Sciatic nerve (tissue), 2 donors: ENCODE measurements around the gene EZH2. TPM values are rescaled to one million over a fixed set of nuclear protein-coding genes. Genes with fewer than 3 reads are reported as not detected.
A peak's percentile ranks its signal among the peaks of the same experiment; 100 is the strongest.

Experiments used
- ATAC-seq: fragments of 200-7000 bp; cut with Tn5 transposase; one replicate; pipeline ENCODE4 v1.9.1; 2020; ENCODE audit warnings: mild to moderate bottlenecking, moderate library complexity
- DNase-seq: peaks from one replicate; pipeline ENCODE4 v3.0.0-alpha.2; 2020; ENCODE audit warnings: low spot score
- intact Hi-C: fragments of 100-400 bp; cut with DNase I; formaldehyde crosslinking; loops from one replicate; pipeline ENCODE4 v1.14.2; 2022
- total RNA-seq: library from RNA; stranded (reverse); fragmentation: NEBNext Ultra II Directional; extraction: Animal tissue kit (Norgen Biotek cat#: 25700); gene quantifications from one replicate; pipeline ENCODE4 v1.2.1, GENCODE V29; 2021
- donor health status: DM: no; HTN: no; CAD: no.
- donor health status: DM: no; HTN: no; CAD: no.

Gene EZH2
- total RNA-seq: 4.4 TPM

- no peak for DNase-seq
These were observed at the start of gene EZH2 for GRCh38 chr7:148884049-148884298. TSS of gene EZH2 (minus strand) at chr7:148884291. CDS start at chr7:148847298, 36,993 bp downstream.

DNA sequence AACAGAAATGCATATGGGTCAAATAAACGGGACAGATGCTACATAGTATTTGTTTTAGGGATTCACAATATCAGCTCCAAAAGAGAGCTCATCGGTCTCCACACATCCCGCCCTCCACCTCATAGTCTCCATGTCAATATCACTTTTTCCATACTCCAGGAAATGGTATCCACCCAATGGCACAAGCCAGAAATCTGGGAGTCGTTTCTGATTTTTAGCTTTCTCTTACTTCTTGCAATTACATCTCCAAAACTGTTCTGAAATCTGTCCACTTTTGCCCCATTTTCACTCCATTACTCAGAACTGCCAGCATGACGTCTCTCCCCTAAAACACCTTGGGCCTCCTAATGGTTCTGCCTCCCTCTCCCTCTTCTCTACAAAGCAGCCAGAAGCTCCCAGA, 47.4 kb upstream of the EZH2 start:
- DNase-seq (no peak), ATAC-seq (no peak)
- intact Hi-C loops: no loop called here

More at GRCh38 chr7:148884049-148884298, at the start of gene EZH2:
- intact Hi-C loops: loop anchor here (10.0 kb wide), 1 partner anchor 81 kb away; no protein-coding TSS in a partner anchor
- ATAC-seq: no peak

DNA sequence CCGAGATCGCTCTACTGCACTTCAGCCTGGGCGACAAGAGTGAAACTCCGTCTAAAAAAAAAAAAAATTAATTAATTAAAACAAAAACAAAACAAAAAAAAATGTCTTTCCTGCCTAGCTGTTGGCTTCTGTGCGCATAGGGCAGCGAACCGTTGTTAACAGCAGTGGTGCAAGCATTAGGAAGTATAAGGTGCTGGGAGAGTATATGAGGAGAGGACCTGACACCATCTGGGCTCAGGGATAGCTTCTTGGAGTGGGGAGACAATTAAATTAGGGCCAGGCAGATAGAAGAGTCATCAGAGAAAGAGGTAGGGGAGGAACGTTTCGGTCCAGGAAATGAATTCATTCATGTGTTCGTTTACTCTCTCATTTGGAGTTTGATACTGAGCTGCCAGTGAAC, 46.2 kb upstream of the EZH2 start:
- ATAC-seq (no peak), DNase-seq (no peak)
- intact Hi-C loops: no loop called here

DNA sequence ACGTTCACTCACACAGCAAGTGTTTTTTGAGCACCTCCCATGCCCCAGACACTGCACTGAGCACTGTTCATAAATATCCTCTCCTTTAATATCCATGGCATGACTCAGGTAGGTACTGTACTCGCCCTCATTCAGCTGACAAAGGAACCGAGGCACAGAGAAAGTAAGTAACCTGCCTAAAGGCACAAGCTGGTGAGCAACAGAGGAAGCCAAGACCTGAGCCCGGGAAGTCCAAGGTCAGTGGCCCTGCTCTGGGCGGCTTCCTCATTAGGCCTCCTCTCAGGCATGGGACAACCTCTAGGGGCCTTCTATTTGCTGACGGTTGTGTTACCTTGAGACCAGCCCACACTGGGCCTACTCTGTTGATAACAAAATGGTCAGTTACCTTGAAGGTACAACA, 45.1 kb upstream of the EZH2 start:
- intact Hi-C loops: no loop called here
- ATAC-seq: no peak
- DNase-seq: no peak

DNA sequence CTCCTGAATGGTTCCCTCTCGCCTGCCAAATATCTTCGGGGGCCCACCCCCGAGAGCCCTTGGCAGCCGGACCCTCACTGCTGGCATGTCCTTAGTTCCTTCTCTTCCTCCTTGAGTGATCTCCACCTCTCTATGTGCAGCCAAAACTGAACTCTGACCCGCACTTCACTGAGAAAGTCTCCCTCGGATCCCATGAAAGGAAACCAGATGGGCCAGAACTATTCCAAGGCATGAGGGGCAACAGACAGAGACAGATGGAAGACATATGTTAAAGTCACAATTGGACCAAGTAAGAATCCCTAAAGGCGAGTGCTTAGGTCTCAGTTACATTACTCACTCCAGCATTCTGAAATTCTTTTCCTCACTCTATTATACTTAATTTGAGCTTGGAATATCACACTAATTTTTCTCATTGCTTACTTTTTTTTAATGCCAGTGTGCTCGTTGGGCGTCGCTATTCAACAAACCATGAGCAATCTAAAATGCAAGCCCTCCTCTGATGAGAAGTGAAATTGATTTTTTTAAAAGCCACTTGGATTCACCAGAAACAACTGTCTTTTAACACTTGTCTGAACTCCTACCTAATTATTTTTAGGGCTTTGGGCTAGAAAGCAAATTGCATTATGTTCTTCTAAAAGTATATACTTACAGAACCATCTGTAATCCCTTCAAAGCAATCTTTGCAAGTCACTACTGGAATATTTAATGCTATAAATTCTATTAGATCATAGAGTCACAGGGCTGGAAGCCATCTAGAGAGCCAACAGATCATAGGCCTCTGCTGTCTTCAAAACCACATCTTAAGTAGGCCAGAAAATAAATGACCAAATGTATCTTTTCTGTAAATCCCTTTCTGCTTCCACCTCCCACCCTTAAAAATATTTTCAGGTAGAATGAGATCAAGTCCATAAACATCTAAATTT, 43.3 kb upstream of the EZH2 start:
- intact Hi-C loops: no loop called here
- DNase-seq: no peak
- no peak for ATAC-seq

DNA sequence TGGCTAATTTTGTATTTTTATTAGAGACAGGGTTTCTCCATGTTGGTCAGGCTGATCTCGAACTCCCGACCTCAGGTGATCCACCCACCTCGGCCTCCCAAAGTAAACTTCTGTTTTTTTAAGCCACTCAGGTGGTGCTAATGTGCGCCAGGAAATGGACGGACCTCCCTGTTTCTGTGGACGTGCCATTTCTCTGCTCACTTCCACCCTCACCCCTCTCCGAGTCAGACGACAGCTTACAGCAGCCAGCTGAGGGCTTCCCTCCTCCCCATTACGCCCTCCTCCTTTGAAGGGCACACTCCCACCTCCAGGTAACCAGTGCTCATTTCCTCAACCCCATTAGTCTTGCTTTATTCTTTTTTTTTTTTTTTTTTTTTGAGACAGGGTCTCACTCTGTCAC, 41.7 kb upstream of the EZH2 start:
- intact Hi-C loops: no loop called here
- DNase-seq: no peak
- ATAC-seq: no peak

DNA sequence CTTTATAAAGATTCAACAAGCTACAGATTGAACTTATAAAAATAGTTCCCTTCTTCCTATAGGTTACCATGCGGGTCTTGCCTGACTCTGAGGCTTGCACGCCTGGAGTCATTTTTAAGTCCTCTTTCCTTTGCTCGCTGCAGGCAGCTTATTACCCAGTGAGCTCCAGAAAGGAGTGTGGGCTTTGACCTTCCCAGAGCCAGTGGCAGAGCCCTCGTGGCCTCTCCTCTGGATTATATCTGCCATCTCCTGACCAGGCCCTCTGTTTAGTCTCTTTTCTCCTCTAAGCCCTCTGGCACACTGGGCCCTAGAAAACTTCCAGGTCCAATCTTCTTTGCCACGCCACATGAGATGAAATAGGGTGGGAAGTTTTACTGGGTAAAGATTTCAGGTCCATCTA, 39.9 kb upstream of the EZH2 start:
- no peak for DNase-seq
- no peak for ATAC-seq
- intact Hi-C loops: no loop called here

DNA sequence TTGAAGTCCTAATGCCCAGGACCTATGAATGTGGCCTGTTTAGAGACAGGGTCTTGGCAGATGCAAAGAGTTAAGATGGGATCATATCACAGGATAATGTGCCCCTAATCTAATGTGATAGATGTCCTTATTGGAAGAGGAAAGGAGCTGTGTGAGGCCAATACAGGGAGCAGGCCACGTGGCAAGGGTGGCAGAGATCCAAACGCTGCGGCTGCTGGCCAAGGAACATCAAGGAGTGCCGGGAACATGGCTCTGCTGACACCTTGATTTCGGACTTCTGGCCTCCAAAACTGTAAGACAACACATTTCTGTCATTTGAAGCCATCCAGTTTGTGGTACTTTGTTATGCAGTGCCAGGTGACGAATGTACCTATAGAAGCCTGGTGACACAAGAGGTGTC, 37.7 kb upstream of the EZH2 start:
- DNase-seq: no peak
- intact Hi-C loops: no loop called here
- peak; percentile 49 for ATAC-seq

GRCh38 chr7:148921189-148921588, 37.1 kb upstream of the EZH2 start:
- intact Hi-C loops: no loop called here
- ATAC-seq (no peak), DNase-seq (no peak)

DNA sequence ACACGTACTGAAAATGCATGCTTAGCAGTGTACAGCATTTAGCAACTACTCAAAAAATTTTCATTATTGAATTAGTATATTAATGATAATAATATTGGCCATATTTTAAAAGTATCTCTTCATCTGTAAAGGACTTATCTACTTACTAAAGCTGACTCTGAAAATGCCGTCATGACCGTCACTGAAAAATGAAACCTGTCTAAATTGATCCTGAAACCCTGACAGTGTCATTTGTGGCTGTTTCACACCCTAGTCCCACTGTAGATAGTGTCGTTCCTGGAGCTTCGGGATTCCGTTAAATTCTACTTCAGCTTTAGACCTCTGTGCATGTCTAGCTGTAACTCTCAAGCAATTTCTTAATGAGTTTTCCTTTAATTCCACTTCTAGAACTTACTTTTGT, 35.8 kb upstream of the EZH2 start:
- no peak for ATAC-seq

DNA sequence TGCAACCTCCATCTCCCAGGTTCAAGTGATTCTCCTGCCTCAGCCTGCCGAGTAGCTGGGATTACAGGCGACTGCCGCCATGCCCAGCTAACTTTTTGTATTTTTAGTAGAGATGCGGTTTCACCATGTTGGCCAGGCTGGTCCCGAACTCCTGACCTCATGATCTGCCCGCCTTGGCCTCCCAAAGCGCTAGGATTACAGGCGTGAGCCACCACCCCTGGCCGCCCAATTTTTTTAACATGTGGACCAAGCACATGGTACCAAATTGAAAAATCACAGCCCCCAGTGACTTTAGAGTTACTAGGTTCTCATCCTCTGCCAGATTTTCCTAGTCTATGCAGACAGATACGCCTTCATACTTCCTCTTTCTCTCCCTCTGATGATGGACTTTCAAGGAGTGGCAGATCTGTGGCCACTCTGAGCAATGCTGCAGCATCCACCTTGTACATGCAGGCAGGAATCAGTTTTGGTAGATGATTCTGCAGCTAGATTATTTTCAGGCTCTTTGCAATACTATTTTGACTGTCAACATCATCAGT, 34.0 kb upstream of the EZH2 start:
- ATAC-seq (no peak), DNase-seq (no peak)
- intact Hi-C loops: no loop called here

More for the DNA sequence above, 35.8 kb upstream of the EZH2 start:
- no peak for DNase-seq
- intact Hi-C loops: no loop called here

DNA sequence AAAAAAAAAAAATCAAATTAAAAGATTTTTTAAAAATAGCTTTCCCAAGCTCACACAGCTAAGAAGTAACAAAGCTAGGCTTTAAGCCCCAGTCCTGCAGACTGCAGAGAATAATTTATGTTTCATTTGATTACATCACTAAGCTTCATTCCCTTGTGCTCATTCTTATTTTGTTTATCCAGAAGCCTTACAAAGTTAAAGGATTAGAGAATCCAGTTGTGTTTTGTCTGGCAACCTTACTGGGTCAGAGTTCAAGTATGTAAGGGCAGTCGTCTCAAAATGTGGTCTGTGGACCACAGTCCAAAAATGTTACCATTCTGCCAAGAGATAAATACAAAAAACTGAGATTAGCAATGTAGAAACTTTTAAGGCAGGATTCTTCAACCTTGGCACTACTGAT, 32.1 kb upstream of the EZH2 start:
- no peak for DNase-seq
- intact Hi-C loops: no loop called here
- peak; percentile 84 for ATAC-seq

DNA sequence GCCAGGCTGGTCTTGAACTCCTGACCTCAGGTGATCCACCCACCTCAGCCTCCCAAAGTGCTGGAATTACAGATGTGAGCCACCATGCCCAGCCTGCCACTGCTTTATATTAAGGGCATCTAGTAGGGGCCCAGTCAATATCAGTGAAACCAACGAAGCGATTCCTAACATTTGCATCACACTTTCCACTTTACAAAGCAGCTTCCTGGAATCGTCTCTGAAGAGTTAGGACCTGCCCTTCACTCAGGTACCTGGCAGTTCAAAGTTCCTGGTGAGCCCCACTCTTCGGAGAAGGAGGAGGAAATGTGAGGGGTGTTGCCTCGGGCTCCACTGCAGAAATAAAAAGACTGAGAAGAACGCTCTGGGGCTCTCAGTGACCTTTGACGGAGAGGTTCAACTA, 31.1 kb upstream of the EZH2 start:
- intact Hi-C loops: no loop called here
- ATAC-seq (no peak), DNase-seq (no peak)

- ATAC-seq: no peak
- intact Hi-C loops: no loop called here
- DNase-seq: no peak
These were observed 30.2 kb upstream of the EZH2 start for GRCh38 chr7:148914208-148914777.

DNA sequence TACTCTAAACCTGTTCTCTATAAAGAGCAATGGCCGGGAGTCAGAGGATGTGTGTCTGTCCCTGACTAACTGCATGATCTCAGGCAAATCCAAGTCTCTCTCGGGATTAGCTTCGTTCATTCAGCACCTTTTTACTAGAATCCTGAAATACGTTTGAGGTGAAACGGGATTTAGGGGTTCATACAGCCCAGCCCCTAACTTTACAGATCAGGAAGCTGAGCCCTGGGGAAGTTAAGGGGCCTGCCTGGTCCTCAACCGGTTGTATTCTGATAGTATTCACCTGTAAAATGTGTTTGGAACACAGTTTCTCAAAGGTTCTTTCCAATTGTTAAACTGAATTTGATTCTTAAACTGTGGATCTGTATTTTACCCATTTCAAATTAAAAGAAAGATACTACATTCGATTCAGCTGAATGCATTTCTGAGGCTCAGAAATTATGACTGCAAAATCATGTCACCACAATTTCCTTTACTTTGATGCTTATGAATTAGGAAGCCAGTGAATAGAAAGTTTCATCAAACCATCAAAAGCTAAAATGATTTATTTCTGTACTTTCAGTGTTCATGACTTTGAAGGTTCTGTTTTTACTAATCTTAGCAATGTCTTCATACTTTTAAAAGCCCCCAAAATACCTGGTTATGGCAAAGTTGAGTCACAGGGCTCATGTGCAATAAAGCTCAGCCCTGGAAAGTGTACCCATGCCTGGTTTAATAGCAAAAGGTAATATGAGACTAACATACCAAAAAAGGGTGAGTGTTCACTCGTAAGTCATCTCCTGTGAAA, 28.9 kb upstream of the EZH2 start:
- DNase-seq: no peak
- no peak for ATAC-seq
- intact Hi-C loops: no loop called here

DNA sequence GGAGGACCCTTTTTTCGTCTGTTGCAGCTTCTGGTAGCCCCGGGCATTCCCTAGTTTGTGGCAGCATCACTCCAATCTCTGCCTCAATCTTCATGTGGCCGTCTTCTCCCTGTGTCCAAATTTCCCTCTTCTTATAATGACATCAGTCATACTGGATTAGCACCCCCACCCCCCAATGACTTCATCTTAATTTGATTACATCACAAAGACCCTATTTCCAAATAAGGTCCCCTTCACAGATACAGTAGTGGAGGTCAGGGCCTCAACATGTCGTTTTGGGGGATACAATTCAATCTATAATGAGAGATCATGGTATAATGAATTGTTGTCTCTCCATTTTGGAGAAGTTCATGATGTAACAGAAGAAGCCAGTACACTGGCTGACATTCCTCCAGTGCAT, 28.1 kb upstream of the EZH2 start:
- DNase-seq (no peak), ATAC-seq (no peak)
- intact Hi-C loops: no loop called here

DNA sequence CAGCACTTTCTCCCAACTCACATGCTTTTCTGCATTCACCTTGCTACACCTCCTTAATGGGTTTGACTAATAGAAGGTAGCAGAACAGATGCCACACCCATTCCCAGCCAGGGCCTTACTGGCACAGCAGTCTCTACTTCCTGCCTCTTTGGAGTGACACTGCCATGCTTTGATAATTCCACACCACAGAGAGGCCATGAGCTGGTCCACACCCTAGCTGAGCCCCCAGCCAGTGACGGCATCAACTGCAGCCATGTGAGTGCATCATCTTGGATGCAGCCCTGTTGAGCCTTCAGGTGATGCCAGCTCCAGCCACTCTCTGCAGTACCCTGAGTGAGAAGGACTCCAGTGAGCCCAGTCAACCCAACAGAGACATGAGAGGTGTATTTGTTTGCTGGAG, 27.5 kb upstream of the EZH2 start:
- intact Hi-C loops: no loop called here
- no peak for DNase-seq

DNA sequence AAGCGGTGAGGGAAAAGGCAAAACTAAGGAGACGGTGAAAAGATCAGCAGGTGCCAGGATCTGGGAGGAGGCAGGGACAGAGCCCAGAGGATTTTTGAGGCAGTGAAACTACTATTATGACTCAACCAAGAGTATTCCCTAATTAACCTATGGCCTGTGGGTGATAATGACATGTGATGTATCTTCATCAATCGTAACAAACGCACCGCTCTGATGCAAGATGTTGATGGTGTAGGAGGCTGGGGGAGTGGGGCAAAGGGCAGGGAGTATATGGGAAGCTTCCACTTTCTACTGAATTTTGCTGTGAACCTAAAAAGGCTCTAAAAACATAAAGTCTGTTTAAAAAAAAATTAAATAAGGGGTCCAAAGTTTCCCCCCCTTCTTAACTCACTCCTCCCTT, 25.5 kb upstream of the EZH2 start:
- no peak for DNase-seq
- no peak for ATAC-seq
- intact Hi-C loops: no loop called here

More for the DNA sequence above, 27.5 kb upstream of the EZH2 start:
- no peak for ATAC-seq

DNA sequence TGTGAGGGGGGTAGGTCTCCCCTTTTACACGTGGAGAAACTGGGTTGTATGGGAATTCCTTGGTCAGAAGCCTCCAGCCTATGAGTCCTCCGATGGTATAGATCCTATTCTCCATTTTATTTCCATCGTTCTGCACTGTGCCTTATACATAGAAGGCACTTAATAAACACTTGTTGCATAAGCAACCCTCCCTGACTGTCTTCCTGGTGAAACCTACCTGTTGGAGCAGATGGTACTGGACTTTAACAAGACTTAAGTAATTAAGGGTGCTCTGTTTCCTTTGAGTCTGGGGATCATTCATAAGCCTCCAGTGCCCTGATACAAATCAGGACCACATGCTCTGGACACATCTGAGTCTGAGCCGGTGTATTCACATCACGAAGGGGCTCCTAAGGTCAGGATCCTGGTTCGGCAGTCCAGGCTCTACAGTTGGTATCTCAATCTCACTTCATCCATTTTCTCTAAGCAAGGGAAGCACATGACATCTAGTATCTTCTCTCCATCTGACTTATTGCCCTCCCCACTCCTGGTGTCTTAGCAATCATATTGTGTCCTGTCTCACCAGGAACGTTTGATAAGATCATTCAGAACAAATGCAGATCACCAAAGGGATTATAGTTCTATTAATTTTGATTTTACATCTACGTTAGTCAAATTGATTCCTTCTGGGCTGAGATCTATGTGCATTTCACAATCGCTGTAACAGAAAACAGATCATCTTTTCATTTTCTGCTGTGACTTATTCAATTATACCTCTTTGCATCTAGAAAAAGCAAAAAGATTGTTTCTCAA, 22.8 kb upstream of the EZH2 start:
- no peak for ATAC-seq
- no peak for DNase-seq
- intact Hi-C loops: no loop called here
